MM.1S (cell line): ENCODE measurements around the gene ETV5.

Experiments
- EZH2 ChIP-seq: fragments of 300-600 bp; sonication (generic); optimal IDR thresholded peaks from 2 replicates; pipeline ENCODE3; 2017; ENCODE audit warnings: low read depth, mild to moderate bottlenecking, antibody characterized with exemption, low read length, mixed read lengths
- TF ChIP-seq, protein P1 (sequence below): fragments of 300-600 bp; sonication (generic); IDR thresholded peaks from 2 replicates; pipeline ENCODE4 v1.5.1; 2016; ENCODE audit warnings: antibody characterized with exemption, low read length, mixed read lengths

- TF ChIP-seq, protein P1, sequence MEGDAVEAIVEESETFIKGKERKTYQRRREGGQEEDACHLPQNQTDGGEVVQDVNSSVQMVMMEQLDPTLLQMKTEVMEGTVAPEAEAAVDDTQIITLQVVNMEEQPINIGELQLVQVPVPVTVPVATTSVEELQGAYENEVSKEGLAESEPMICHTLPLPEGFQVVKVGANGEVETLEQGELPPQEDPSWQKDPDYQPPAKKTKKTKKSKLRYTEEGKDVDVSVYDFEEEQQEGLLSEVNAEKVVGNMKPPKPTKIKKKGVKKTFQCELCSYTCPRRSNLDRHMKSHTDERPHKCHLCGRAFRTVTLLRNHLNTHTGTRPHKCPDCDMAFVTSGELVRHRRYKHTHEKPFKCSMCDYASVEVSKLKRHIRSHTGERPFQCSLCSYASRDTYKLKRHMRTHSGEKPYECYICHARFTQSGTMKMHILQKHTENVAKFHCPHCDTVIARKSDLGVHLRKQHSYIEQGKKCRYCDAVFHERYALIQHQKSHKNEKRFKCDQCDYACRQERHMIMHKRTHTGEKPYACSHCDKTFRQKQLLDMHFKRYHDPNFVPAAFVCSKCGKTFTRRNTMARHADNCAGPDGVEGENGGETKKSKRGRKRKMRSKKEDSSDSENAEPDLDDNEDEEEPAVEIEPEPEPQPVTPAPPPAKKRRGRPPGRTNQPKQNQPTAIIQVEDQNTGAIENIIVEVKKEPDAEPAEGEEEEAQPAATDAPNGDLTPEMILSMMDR = no peak
- TF ChIP-seq EZH2 = no peak
Observed at GRCh38 chr3:186092360-186093070, 16.4 kb downstream of the ETV5 start.
